Neural progenitor cell (in vitro differentiated cells): Measurements from ENCODE around the gene EEF1G. TPM values are rescaled to one million over a fixed set of nuclear protein-coding genes. Genes with fewer than 3 reads are reported as not detected.

Experiments
- DNase-seq: peaks from one replicate; pipeline ENCODE4 v3.0.0-alpha.2; 2016; ENCODE audit warnings: low spot score
- H2AFZ ChIP-seq: fragments of 200-600 bp; sonication (generic); replicated peaks from 2 replicates; pipeline ENCODE4 v1.6.1; 2016; ENCODE audit warnings: antibody characterized with exemption
- H3F3A ChIP-seq: fragments of 200-600 bp; sonication (generic); 2 replicates; pipeline ENCODE4 v1.6.1; 2016; ENCODE audit warnings: antibody characterized with exemption, low read depth
- H3K27ac ChIP-seq: fragments of 200-600 bp; sonication (generic); 2 replicates; pipeline ENCODE4 v1.5.1; 2016; ENCODE audit warnings: mild to moderate bottlenecking
- H3K27me3 ChIP-seq: fragments of 200-600 bp; sonication (generic); 2 replicates; pipeline ENCODE4 v1.6.1; 2016; ENCODE audit warnings: mild to moderate bottlenecking, moderate library complexity
- H3K36me3 ChIP-seq: fragments of 200-600 bp; sonication (generic); 2 replicates; pipeline ENCODE4 v1.5.1; 2016
- H3K4me1 ChIP-seq: fragments of 200-600 bp; sonication (generic); 2 replicates; pipeline ENCODE4 v1.6.1; 2016; ENCODE audit warnings: mixed run types
- H3K4me2 ChIP-seq: fragments of 200-600 bp; sonication (generic); 2 replicates; pipeline ENCODE4 v1.6.1; 2016
- H3K4me3 ChIP-seq: fragments of 200-600 bp; sonication (generic); 2 replicates; pipeline ENCODE4 v1.5.1; 2016
- H3K79me2 ChIP-seq: fragments of 200-600 bp; sonication (generic); 2 replicates; pipeline ENCODE4 v1.6.1; 2016; ENCODE audit warnings: low read depth
- H3K9ac ChIP-seq: fragments of 200-600 bp; sonication (generic); 2 replicates; pipeline ENCODE4 v1.6.1; 2016
- H3K9me3 ChIP-seq: fragments of 200-600 bp; sonication (generic); 2 replicates; pipeline ENCODE4 v1.5.1; 2016; ENCODE audit warnings: low read depth
- H4K20me1 ChIP-seq: fragments of 200-600 bp; sonication (generic); 2 replicates; pipeline ENCODE4 v1.6.1; 2016; ENCODE audit warnings: low read depth
- H3K27ac Mint-ChIP-seq: 3 replicates; pipeline ENCODE4 v1.8.0; 2021; ENCODE audit warnings: mixed read lengths
- H3K27me3 Mint-ChIP-seq: 2 replicates; pipeline ENCODE4 v1.8.0; 2022; ENCODE audit warnings: low read depth, mild to moderate bottlenecking, inconsistent platforms, moderate library complexity, mixed read lengths; ENCODE audit not compliant: insufficient read depth
- H3K36me3 Mint-ChIP-seq: 3 replicates; pipeline ENCODE4 v1.8.0; 2021; ENCODE audit warnings: mixed read lengths
- H3K4me1 Mint-ChIP-seq: 3 replicates; pipeline ENCODE4 v1.8.0; 2021; ENCODE audit warnings: mixed read lengths
- H3K4me3 Mint-ChIP-seq: 3 replicates; pipeline ENCODE4 v1.8.0; 2021; ENCODE audit warnings: mild to moderate bottlenecking, moderate library complexity, mixed read lengths
- H3K9me3 Mint-ChIP-seq: 3 replicates; pipeline ENCODE4 v1.8.0; 2020; ENCODE audit warnings: mixed read lengths
- CTCF ChIP-seq: fragments of 200-600 bp; sonication (generic); IDR thresholded peaks from 2 replicates; pipeline ENCODE4 v1.5.1; 2017; ENCODE audit warnings: antibody characterized with exemption, mild to moderate bottlenecking
- EZH2 ChIP-seq: fragments of 200-600 bp; sonication (generic); IDR thresholded peaks from 2 replicates; pipeline ENCODE4 v1.6.1; 2017; ENCODE audit warnings: antibody characterized with exemption, mild to moderate bottlenecking, moderate library complexity
- EZH2phosphoT487 ChIP-seq: fragments of 200-600 bp; sonication (generic); IDR thresholded peaks from 2 replicates; pipeline ENCODE4 v1.6.1; 2017; ENCODE audit warnings: antibody characterized with exemption
- total RNA-seq: library from RNA; depleted of rRNA; stranded (reverse); fragments of >200 nt; gene quantifications from 2 replicates; pipeline ENCODE4 v1.2.3, GENCODE V29; 2015; ENCODE audit warnings: low replicate concordance

Gene EEF1G
- total RNA-seq, 1 donor from 2014 or later, result 2,358 TPM

- H3K36me3 ChIP-seq, result no peaks in the 10 kb centered on the region
- no peak for TF ChIP-seq EZH2
- no peak for TF ChIP-seq EZH2phosphoT487
- no peak for TF ChIP-seq CTCF
- H3K4me3 ChIP-seq, result no peak overlapping the region
- H3K9ac ChIP-seq, result no peak overlapping the region
- Mint-ChIP-seq H3K4me3 (peak overlapping the region; percentile 44), H3K27ac (peak overlapping the region; percentile 59), H3K4me1 (peaks cover 48% of the 10 kb centered on the region), H3K9me3 (no peaks in the 10 kb centered on the region), H3K36me3 (peaks cover 15% of the 10 kb centered on the region), H3K27me3 (peaks cover 6% of the 10 kb centered on the region)
- peaks cover 12% of the 10 kb centered on the region for H4K20me1 ChIP-seq
- H3K79me2 ChIP-seq, result peaks cover 19% of the 10 kb centered on the region
- H2AFZ ChIP-seq, result no peak overlapping the region
- H3K27ac ChIP-seq, result peak overlapping the region; percentile 27
- H3K4me2 ChIP-seq, result peak overlapping the region; percentile 51
- peak; percentile 85 for DNase-seq
- H3K4me1 ChIP-seq, result peaks cover 32% of the 10 kb centered on the region
- no peaks in the 10 kb centered on the region for H3K9me3 ChIP-seq
- H3K27me3 ChIP-seq, result peaks cover 22% of the 10 kb centered on the region
- peaks cover 45% of the 10 kb centered on the region for H3F3A ChIP-seq
These were observed 30.9 kb upstream of the EEF1G start for GRCh38 chr11:62604460-62605120.

GRCh38 chr11:62603776-62604299 lies 30.1 kb upstream of the EEF1G start:
- Mint-ChIP-seq H3K4me1 (peaks cover 56% of the 10 kb centered on the region), H3K9me3 (no peaks in the 10 kb centered on the region), H3K27ac (no peak overlapping the region), H3K36me3 (peaks cover 17% of the 10 kb centered on the region), H3K4me3 (peak overlapping the region; percentile 77), H3K27me3 (peaks cover 6% of the 10 kb centered on the region)
- DNase-seq, result no peak
- Histone ChIP-seq H3K4me1 (peaks cover 37% of the 10 kb centered on the region), H3K27me3 (peaks cover 22% of the 10 kb centered on the region), H3F3A (peaks cover 52% of the 10 kb centered on the region), H3K9ac (no peak overlapping the region), H3K4me3 (no peak overlapping the region), H2AFZ (no peak overlapping the region), H3K9me3 (no peaks in the 10 kb centered on the region), H3K4me2 (no peak overlapping the region), H3K36me3 (no peaks in the 10 kb centered on the region), H4K20me1 (peaks cover 19% of the 10 kb centered on the region), H3K79me2 (peaks cover 27% of the 10 kb centered on the region), H3K27ac (no peak overlapping the region)
- TF ChIP-seq EZH2phosphoT487 (no peak), EZH2 (no peak), CTCF (no peak)

GRCh38 chr11:62603072-62603408 lies 29.3 kb upstream of the EEF1G start:
- no peak overlapping the region for H3K27ac ChIP-seq
- H3K9ac ChIP-seq, result no peak overlapping the region
- peak overlapping the region; percentile 84 for H3K4me2 ChIP-seq
- no peak overlapping the region for H3K27ac Mint-ChIP-seq
- no peaks in the 10 kb centered on the region for H3K9me3 Mint-ChIP-seq
- peaks cover 37% of the 10 kb centered on the region for H3K4me1 ChIP-seq
- H3K36me3 ChIP-seq, result no peaks in the 10 kb centered on the region
- no peak overlapping the region for H2AFZ ChIP-seq
- H3K36me3 Mint-ChIP-seq, result peaks cover 25% of the 10 kb centered on the region
- H4K20me1 ChIP-seq, result peaks cover 27% of the 10 kb centered on the region
- peaks cover 22% of the 10 kb centered on the region for H3K27me3 ChIP-seq
- DNase-seq, result no peak
- TF ChIP-seq EZH2 (peak; percentile 61), CTCF (no peak)
- H3K9me3 ChIP-seq, result no peaks in the 10 kb centered on the region
- H3K4me3 ChIP-seq, result peak overlapping the region; percentile 87
- H3F3A ChIP-seq, result peaks cover 57% of the 10 kb centered on the region
- peaks cover 35% of the 10 kb centered on the region for H3K79me2 ChIP-seq
- peaks cover 60% of the 10 kb centered on the region for H3K4me1 Mint-ChIP-seq
- peaks cover 6% of the 10 kb centered on the region for H3K27me3 Mint-ChIP-seq
- peak overlapping the region; percentile 77 for H3K4me3 Mint-ChIP-seq
